GM19023 (cell line): Measurements from ENCODE around the gene CACNA1I.

Experiments
- ATAC-seq: cut with Tn5 transposase; IDR thresholded peaks from one replicate; pipeline ENCODE4 v1.9.1; 2021; ENCODE audit warnings: mild to moderate bottlenecking, moderate library complexity; ENCODE audit not compliant: unreplicated experiment

The CACNA1I gene

GRCh38 chr22:39664485-39665200 lies 94.1 kb downstream of the CACNA1I start:
- ATAC-seq = no peak

DNA sequence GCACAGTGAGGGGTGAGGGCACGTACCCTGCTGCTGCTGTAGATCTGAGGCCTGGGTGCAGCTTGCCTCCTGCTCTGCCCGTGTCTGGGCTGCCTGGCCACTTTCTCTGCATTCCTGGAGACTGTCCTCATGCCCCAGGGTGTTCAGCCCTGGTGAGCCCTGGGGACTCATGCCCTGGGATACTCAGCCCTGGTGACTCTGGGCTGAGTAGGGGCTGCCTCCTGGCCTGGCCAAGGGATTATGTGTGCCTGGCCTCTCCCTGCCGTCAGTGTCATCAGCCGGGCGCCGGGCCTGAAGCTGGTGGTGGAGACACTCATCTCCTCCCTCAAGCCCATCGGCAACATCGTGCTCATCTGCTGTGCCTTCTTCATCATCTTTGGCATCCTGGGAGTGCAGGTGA lies 94.7 kb downstream of the CACNA1I start:
- no peak for ATAC-seq

DNA sequence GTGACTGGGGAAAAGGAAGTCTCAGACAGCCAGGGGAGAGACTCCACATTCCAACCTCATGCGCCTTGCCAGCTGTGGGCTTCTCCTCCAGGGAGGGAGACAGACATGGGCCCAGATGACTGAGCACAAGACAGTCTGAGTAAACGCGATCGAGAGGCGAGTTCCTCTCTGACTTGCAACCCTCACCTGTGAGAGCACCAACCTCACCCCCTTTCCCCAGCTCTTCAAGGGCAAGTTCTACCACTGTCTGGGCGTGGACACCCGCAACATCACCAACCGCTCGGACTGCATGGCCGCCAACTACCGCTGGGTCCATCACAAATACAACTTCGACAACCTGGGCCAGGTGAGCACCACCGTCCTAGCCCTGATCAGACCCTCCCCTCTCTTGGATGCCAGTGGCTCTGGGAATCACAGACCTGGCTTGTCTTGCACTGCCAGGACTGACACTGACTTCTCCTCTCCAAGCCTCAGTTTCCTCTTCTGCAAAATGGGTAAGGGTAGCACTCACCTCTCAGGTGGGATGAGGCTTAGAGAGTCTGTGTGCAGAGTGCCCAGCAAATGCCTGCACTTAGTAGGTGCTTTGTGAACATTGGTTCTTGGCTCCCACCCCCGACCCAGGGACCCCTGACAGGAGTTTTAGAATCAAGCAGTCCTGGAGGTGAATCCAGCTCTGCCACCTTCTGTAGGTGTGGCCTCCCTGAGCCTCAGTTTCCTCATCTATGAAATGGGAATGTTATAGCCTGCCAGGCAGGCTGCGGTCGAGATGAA lies 95.3 kb downstream of the CACNA1I start:
- no peak for ATAC-seq

- no peak for ATAC-seq
These were observed 95.9 kb downstream of the CACNA1I start for GRCh38 chr22:39666495-39666894.

- ATAC-seq = no peak
These were observed 96.4 kb downstream of the CACNA1I start for GRCh38 chr22:39666926-39667325.

DNA sequence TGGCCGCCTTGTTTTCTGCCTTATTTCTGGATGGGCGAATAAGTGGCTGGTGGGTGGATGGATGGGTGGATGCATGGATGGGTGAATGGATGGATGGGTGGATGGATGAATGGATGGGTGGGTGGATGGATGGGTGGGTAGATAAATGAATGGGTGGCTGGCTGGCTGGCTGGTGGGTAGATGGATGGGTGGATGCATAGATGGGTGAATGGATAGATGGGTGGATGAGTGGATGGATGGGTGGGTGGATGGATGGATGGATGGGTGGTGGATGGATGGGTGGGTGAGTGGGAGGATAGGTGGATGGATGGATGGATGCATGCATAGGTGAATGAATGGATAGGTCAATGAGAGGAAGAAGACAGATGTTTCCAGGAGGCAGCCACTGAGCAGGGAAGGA lies 98.9 kb downstream of the CACNA1I start:
- no peak for ATAC-seq

DNA sequence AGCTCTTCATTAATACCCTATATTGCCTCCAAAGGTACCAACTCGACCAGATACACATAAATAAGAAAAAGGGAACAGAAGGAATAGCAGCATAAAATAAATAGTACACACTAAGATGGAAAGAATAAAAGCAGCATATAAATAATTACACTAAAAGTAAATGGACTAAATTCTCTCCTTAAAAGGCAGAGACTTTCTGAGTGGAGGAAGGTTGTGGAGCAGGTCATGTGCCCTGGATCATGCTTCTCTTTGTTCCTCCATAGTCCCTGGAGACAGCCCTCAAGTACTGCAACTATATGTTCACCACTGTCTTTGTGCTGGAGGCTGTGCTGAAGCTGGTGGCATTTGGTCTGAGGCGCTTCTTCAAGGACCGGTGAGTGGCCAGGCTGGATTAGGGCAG lies 101.4 kb downstream of the CACNA1I start:
- no peak for ATAC-seq

DNA sequence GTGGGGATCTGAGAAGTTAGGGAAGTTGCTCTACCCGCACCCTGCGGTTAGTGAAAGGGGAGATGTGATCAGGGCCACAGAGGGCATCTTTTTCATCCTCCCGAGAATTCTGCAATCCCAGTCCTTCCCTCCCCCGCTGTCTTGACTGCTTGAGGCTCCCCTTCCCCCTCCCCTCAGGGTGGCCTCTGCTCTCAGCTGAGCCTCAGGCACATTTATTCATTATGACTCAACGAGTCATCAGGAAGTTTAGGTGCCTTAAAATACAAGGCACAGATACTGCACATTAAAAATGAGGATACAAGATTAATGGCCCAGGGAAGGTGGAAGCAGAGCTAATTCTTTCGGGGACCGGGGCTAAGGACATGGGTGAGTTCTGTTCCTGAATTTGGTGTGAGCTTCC lies 104.0 kb downstream of the CACNA1I start:
- ATAC-seq = no peak

GRCh38 chr22:39675947-39676346 lies 105.4 kb downstream of the CACNA1I start:
- ATAC-seq = no peak

GRCh38 chr22:39677967-39678366 lies 107.4 kb downstream of the CACNA1I start:
- ATAC-seq = no peak

DNA sequence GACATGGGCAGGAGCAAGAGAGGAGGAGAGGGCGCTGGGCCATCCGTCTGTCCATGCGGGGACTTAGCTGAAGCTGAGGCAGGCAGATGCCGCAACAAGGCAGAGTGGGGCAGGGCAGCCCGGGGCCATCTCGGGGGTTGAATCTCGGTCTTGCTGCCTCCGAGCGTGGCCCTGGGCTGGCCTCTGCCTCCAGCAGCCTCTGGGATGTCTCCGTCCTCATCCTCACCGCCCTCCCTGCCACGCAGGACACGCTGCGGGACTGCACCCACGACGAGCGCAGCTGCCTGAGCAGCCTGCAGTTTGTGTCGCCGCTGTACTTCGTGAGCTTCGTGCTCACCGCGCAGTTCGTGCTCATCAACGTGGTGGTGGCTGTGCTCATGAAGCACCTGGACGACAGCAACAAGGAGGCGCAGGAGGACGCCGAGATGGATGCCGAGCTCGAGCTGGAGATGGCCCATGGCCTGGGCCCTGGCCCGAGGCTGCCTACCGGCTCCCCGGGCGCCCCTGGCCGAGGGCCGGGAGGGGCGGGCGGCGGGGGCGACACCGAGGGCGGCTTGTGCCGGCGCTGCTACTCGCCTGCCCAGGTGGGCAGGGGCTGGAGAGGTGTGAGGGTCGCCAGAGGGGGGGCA lies 108.4 kb downstream of the CACNA1I start:
- ATAC-seq = no peak

- no peak for ATAC-seq
These were observed 109.1 kb downstream of the CACNA1I start for GRCh38 chr22:39679652-39680051.

DNA sequence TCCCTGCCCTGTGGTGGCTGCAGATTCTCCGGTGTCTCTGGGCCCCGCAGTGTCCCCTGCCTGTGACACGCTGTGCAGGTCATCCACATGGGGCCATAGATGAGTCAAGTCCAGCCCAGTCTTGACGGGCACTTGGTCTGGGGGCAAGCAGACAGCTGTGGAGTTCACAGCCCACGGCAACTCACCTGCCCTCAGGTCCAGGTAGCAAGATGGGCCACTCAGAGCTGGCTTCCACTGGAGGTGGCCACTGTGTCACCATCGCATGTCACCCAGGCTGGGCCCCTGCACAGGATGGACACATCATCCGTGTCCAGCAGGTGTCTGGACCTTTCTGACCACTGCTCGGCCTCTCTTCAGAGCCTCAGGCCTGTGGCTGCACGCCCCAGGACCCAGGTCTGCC lies 109.9 kb downstream of the CACNA1I start:
- no peak for ATAC-seq

DNA sequence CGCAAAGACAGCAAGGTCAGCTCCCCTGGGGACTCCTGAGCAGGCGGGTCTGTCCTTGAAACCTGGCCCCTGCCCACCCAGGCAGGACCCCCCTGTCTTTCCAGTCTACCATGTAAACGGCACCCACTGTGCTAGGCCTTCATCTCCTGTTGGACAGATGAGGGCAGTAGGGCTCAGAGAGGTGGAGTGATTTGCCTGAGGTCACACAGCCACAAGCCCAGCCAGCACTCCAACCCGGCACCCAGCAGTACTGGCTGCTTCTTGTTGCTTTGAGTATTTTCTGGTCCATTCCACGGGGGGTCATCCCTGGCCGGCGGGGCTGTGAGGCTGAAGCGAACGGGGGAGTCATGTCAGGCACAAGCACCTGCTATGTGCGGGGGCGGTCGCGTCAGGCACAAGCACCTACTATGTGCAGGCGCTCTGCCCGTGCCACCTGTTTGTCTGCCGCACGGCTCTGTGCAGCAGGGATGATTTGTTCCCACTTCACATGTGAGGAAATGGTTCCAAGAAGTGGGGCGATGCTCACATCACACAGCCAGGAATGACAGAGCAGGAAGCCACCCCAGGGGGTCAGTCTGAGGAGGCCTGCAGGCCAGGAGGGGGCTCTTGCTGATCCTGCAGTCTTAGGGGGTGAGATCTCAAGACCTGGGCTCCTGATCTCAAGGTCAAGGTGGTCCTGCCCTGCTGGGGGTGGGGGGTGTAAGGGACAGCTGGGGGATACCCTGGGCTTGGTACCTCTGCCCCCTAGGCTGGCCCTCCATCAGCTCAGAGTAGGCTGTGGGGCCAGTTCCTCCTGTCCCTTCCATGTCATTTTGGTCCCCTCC lies 110.7 kb downstream of the CACNA1I start:
- no peak for ATAC-seq

DNA sequence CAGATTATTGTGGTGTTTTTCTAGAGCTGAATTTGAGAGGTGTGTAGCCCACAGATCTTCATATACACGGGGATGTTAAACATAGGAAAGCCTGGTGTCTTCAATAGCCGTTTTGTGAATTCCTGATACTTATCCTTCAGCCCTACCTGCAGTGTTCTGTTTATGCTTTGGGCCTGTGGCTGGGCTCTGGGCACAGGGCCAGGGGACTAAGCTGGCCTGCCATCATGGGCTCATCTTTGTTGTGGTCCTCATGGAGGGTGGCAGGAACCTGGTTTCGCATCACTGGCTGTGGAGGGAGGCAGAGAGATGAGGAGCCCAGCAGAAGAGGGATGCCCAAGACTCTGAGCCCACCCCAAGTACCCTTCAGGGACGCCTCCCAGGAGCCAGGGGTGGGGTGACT lies 112.4 kb downstream of the CACNA1I start:
- no peak for ATAC-seq

DNA sequence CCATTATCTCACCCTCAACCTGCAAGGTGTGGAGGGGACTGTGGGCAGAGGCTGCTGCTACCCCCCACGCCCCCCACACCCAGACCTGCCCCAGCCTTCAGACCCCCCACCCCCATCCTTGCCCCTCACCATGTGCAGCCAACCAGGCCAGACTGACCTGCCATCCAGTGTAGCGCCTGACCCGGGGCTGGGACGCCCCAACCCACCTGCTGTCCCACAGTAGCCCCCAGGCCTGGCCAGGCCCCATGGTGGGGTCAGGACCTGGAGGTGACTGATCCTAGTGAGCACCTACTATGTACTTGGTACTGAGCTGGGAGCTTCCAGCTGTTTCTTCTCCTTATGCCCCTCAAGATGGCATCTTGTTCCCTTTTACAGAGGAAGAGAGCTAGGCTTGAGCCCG lies 113.1 kb downstream of the CACNA1I start:
- ATAC-seq = no peak

DNA sequence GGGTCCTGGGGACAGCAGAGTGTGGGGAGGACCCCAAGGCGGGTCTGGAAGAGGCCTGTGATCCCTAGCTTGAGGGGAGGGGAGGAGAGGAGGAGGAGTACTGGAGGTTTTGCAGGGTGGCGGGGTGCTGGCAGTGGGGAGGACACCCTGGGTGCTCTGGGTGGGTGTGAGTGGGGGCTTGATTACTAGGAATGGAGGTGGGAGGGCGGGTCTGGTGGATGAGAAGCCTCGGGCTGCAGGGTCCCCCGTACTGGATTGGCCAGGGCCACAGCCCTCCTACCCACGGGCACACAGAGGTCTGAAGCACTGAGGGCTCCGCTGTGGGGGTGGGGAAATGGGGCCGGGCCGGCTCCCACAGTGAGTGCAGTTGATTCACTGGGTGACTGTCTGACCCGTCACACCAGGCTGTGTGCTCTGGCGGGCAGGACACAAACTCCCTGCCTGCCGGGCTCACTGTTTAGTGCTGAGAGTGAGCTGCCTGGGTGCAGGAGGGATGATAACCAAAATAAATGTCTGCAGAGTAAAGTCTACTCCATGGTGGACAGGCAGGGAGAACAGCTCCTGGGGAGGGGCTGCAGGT lies 114.2 kb downstream of the CACNA1I start:
- ATAC-seq = no peak

GRCh38 chr22:39685336-39686177 lies 115.0 kb downstream of the CACNA1I start:
- no peak for ATAC-seq

DNA sequence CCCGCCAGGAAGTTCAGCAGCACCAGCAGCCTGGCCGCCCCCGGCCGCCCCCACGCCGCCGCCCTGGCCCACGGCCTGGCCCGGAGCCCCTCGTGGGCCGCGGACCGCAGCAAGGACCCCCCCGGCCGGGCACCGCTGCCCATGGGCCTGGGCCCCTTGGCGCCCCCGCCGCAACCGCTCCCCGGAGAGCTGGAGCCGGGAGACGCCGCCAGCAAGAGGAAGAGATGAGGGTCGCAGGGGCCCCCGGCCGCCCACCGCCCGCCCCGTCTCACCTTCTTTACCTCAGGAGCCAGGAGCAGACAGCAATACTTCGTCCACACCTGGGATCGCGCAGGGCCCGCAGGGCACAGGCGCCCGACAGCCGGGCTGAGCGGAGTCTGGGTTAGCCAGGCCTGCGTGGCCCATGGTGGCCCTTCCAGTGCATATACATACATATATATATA lies 115.6 kb downstream of the CACNA1I start:
- ATAC-seq = no peak
